ENCODE measurements around the gene HINT2.

GRCh38 chr9:35818341-35818740, 3.5 kb upstream of the HINT2 start:
- no peak for TF ChIP-seq POLR2AphosphoS5 (IDR thresholded peaks at IDR 0.05; ENCODE audit: insufficient read depth in 1 of 2, low read depth in 1 of 2)
- TF ChIP-seq, protein P1, sequence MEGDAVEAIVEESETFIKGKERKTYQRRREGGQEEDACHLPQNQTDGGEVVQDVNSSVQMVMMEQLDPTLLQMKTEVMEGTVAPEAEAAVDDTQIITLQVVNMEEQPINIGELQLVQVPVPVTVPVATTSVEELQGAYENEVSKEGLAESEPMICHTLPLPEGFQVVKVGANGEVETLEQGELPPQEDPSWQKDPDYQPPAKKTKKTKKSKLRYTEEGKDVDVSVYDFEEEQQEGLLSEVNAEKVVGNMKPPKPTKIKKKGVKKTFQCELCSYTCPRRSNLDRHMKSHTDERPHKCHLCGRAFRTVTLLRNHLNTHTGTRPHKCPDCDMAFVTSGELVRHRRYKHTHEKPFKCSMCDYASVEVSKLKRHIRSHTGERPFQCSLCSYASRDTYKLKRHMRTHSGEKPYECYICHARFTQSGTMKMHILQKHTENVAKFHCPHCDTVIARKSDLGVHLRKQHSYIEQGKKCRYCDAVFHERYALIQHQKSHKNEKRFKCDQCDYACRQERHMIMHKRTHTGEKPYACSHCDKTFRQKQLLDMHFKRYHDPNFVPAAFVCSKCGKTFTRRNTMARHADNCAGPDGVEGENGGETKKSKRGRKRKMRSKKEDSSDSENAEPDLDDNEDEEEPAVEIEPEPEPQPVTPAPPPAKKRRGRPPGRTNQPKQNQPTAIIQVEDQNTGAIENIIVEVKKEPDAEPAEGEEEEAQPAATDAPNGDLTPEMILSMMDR (IDR thresholded peaks at IDR 0.05) = no peak
